OCI-LY7 (cell line): ENCODE measurements around the gene RNF150. TPM values are rescaled to one million over a fixed set of nuclear protein-coding genes. Genes with fewer than 3 reads are reported as not detected.
"Not testable (repeated sequence)": the region's sequence is repeated elsewhere in the genome, so short reads cannot be mapped to it uniquely, and the experiment has no call there.

Experiments
- BruUV-seq: library from RNA; stranded (reverse); fragments of 400-500 nt; replicated peaks from 2 replicates; lab custom pipeline; 2021; lab: Mats Ljungman, UMichigan
- CTCF ChIA-PET: fragments of 300-600 bp; sonication (Branson Sonifier 250); formaldehyde crosslinking; loops from one replicate; lab custom pipeline; 2022; ENCODE audit warnings: antibody characterized with exemption; ENCODE audit not compliant: unreplicated experiment; lab: Charles Lee
- POLR2A ChIA-PET: fragments of 300-600 bp; sonication (Branson Sonifier 250); formaldehyde crosslinking; loops from one replicate; lab custom pipeline; 2022; ENCODE audit warnings: antibody characterized with exemption; lab: Charles Lee
- DNase-seq: peaks from one replicate; pipeline ENCODE4 v3.0.0-alpha.2; 2015; ENCODE audit warnings: low spot score
- H2AFZ ChIP-seq: fragments of 200-600 bp; sonication (generic), shearing (Covaris generic); 2 replicates; pipeline ENCODE4 v1.6.1; 2014; ENCODE audit warnings: mild to moderate bottlenecking, antibody characterized with exemption, low read length, moderate library complexity
- H3K27ac ChIP-seq: fragments of 200-600 bp; sonication (generic); 2 replicates; pipeline ENCODE4 v1.5.1; 2014; ENCODE audit warnings: mixed run types, low read depth, mild to moderate bottlenecking, moderate library complexity, low read length, inconsistent platforms; ENCODE audit not compliant: poor library complexity, severe bottlenecking
- H3K36me3 ChIP-seq: fragments of 200-600 bp; sonication (generic); 2 replicates; pipeline ENCODE4 v1.6.1; 2014; ENCODE audit warnings: mild to moderate bottlenecking, antibody characterized with exemption, low read length, moderate library complexity, mixed read lengths; ENCODE audit not compliant: insufficient read depth
- H3K4me1 ChIP-seq: fragments of 200-600 bp; sonication (generic); 2 replicates; pipeline ENCODE4 v1.5.1; 2014; ENCODE audit warnings: mild to moderate bottlenecking, low read length; ENCODE audit not compliant: insufficient read depth, poor library complexity, severe bottlenecking
- H3K4me2 ChIP-seq: fragments of 200-600 bp; sonication (generic); 2 replicates; pipeline ENCODE4 v1.6.1; 2014; ENCODE audit warnings: mild to moderate bottlenecking, low read length
- H3K4me3 ChIP-seq: fragments of 200-600 bp; sonication (generic); 2 replicates; pipeline ENCODE4 v1.5.1; 2014; ENCODE audit warnings: mild to moderate bottlenecking, low read depth, low read length; ENCODE audit not compliant: poor library complexity, severe bottlenecking
- H3K79me2 ChIP-seq: fragments of 200-600 bp; sonication (generic); 2 replicates; pipeline ENCODE4 v1.6.1; 2016; ENCODE audit warnings: low read depth, mild to moderate bottlenecking, low read length, moderate library complexity, mixed read lengths; ENCODE audit not compliant: insufficient read depth
- H3K9me2 ChIP-seq: fragments of 200-600 bp; sonication (generic); 2 replicates; pipeline ENCODE4 v1.6.1; 2016; ENCODE audit warnings: mild to moderate bottlenecking, low read length, mixed read lengths; ENCODE audit not compliant: insufficient read depth
- H3K9me3 ChIP-seq: fragments of 200-600 bp; sonication (generic); 2 replicates; pipeline ENCODE4 v1.6.1; 2014; ENCODE audit warnings: mild to moderate bottlenecking, mixed run types, low read length, mixed read lengths
- H4K20me1 ChIP-seq: fragments of 200-600 bp; sonication (generic); 2 replicates; pipeline ENCODE4 v1.6.1; 2014; ENCODE audit warnings: mild to moderate bottlenecking, antibody characterized with exemption, low read length, moderate library complexity, mixed read lengths; ENCODE audit not compliant: insufficient read depth
- EZH2phosphoT487 ChIP-seq: fragments of 200-600 bp; sonication (generic); IDR thresholded peaks from 2 replicates; pipeline ENCODE4 v1.6.1; 2018; ENCODE audit warnings: low read depth, borderline replicate concordance, mild to moderate bottlenecking, mixed run types, antibody characterized with exemption, low read length, moderate library complexity, mixed read lengths
- intact Hi-C: fragments of 100-400 bp; cut with micrococcal nuclease; formaldehyde crosslinking; loops from one replicate; pipeline ENCODE4 v1.10.0; 2022; ENCODE audit not compliant: unreplicated experiment
- total RNA-seq, 2 experiments: library from RNA; depleted of rRNA in 1 of 2; stranded (reverse); fragments of >200 nt in 1 of 2; shearing (Covaris generic) in 1 of 2; gene quantifications; 2 replicates each; pipeline ENCODE4 v1.2.3, GENCODE V29; 2014 to 2022
- TF ChIP-seq, protein P1 (sequence below): fragments of 200-600 bp; sonication (generic); conservative IDR thresholded peaks from 2 replicates; pipeline ENCODE4 v1.5.1; 2014; ENCODE audit warnings: mild to moderate bottlenecking, antibody characterized with exemption, low read length, moderate library complexity, mixed read lengths

The RNF150 gene
- total RNA-seq, 2 experiments from 2014 or later: not detected

DNA sequence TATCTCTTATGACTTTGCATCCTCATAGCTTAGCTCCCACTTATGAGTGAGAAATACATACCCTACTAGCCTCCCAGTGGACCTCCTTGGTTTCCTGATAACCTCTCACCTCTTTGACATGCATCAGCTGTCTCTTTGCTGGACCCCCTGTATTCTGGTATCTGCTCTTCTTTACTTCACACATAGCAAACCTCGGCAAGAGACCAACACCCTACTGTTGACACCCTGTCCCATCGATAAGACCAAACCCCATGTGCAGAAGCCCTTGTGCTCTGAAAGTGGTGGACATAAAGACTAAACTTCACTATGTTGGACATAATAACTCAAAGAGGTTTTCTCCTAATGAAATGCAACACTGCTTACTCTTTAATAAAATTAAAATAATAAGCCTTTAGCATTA is 75.7 kb downstream of the RNF150 start:
- intact Hi-C loops: no loop called here
- no TSS peak for BruUV-seq
- Histone ChIP-seq H3K79me2 (no peaks in the 10 kb centered on the region), H3K9me2 (no peaks in the 10 kb centered on the region), H3K4me3 (no peak overlapping the region), H3K36me3 (no peaks in the 10 kb centered on the region), H4K20me1 (no peaks in the 10 kb centered on the region), H3K27ac (no peak overlapping the region), H2AFZ (no peak overlapping the region), H3K4me1 (no peaks in the 10 kb centered on the region), H3K4me2 (no peak overlapping the region), H3K9me3 (no peaks in the 10 kb centered on the region)
- TF ChIP-seq EZH2phosphoT487: no peak
- TF ChIP-seq, protein P1, sequence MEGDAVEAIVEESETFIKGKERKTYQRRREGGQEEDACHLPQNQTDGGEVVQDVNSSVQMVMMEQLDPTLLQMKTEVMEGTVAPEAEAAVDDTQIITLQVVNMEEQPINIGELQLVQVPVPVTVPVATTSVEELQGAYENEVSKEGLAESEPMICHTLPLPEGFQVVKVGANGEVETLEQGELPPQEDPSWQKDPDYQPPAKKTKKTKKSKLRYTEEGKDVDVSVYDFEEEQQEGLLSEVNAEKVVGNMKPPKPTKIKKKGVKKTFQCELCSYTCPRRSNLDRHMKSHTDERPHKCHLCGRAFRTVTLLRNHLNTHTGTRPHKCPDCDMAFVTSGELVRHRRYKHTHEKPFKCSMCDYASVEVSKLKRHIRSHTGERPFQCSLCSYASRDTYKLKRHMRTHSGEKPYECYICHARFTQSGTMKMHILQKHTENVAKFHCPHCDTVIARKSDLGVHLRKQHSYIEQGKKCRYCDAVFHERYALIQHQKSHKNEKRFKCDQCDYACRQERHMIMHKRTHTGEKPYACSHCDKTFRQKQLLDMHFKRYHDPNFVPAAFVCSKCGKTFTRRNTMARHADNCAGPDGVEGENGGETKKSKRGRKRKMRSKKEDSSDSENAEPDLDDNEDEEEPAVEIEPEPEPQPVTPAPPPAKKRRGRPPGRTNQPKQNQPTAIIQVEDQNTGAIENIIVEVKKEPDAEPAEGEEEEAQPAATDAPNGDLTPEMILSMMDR: no peak
- CTCF ChIA-PET: no interaction called here
- no peak for DNase-seq
- POLR2A ChIA-PET: interaction anchor here (0.5 to 0.8 kb wide), 4 partner anchors 9 to 1233 kb away, joined by 3 to 4 read pairs (median 4); no protein-coding TSS in a partner anchor

DNA sequence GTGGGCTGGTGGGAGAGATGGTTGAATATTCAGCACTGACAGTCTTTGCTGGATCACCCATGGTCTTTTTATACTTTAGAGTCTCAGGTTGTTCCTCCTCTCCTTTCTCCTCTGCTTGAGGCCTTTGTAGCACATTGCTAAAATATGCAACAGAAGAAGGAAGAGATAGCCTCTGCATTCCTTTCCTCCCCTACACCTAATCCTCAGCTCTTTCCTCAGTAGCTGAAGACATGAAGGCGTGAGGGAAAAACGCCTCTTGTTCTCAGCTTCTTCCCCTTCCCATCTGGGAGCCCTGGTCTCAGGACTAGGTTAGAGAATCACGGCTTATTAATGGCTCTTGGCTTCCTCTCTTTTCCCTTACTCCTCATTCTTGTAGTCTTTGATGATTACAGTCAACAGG is 76.8 kb downstream of the RNF150 start:
- no peaks in the 10 kb centered on the region for H3K79me2 ChIP-seq
- no peaks in the 10 kb centered on the region for H3K36me3 ChIP-seq
- no peak overlapping the region for H2AFZ ChIP-seq
- BruUV-seq: no TSS peak
- no peaks in the 10 kb centered on the region for H4K20me1 ChIP-seq
- intact Hi-C loops: no loop called here
- no peaks in the 10 kb centered on the region for H3K9me3 ChIP-seq
- no peak for DNase-seq
- no peak overlapping the region for H3K4me2 ChIP-seq
- CTCF ChIA-PET: no interaction called here
- no peak overlapping the region for H3K4me3 ChIP-seq
- TF ChIP-seq EZH2phosphoT487: no peak
- TF ChIP-seq, protein P1: no peak
- H3K27ac ChIP-seq: no peak overlapping the region
- no peaks in the 10 kb centered on the region for H3K9me2 ChIP-seq
- POLR2A ChIA-PET: interaction anchor here (0.6 kb wide), 1 partner anchor 355 kb away, joined by 3 read pairs; no protein-coding TSS in a partner anchor
- H3K4me1 ChIP-seq: no peaks in the 10 kb centered on the region

DNA sequence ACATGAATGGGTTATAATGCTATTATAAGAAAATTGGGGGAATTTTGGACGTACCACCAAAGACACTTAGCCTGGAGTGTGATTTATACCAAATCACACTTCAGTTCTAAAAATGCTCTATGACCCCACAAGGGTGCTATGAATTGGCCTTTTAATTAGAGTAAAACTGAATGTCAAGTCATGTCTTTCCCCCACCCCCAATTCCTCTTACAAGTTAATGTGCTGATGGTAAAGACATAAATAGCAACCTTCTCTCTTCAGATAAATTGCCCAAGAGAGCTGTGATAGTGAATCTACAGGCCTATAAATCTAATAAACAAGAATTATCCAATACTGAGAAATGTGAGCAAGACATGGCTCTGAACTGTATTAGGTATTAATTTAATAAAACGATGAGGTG is 78.8 kb downstream of the RNF150 start:
- no peaks in the 10 kb centered on the region for H3K4me1 ChIP-seq
- no peaks in the 10 kb centered on the region for H3K9me3 ChIP-seq
- H3K36me3 ChIP-seq: no peaks in the 10 kb centered on the region
- no peaks in the 10 kb centered on the region for H3K9me2 ChIP-seq
- TF ChIP-seq, protein P1: no peak
- TF ChIP-seq EZH2phosphoT487: no peak
- H2AFZ ChIP-seq: no peak overlapping the region
- no peak overlapping the region for H3K27ac ChIP-seq
- ChIA-PET CTCF (no interaction called here), POLR2A (interaction anchor here (1.2 kb wide), 1 partner anchor 12 kb away, joined by 3 read pairs; no protein-coding TSS in a partner anchor)
- intact Hi-C loops: no loop called here
- H3K4me2 ChIP-seq: no peak overlapping the region
- DNase-seq: no peak
- H3K79me2 ChIP-seq: no peaks in the 10 kb centered on the region
- no TSS peak for BruUV-seq
- H3K4me3 ChIP-seq: no peak overlapping the region
- H4K20me1 ChIP-seq: no peaks in the 10 kb centered on the region

DNA sequence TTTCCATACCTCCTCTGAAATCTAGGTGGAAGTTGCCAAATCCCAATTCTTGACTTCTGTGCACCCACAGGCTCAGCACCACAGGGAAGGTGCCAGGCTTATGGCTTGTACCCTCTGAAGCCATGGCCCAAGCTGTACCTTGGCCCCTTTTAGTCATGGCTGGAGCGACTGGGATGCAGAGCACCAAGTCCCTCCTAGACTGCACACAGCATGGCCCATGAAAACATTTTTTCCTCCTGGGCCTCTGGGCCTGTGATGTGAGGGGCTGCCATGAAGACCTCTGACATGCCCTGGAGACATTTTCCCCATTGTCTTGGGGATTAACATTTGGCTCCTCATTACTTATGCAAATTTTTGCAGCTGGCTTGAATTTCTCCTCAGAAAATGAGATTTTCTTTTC is 82.3 kb downstream of the RNF150 start:
- H3K27ac ChIP-seq, CTCF ChIA-PET, H3K9me3 ChIP-seq, H3K4me1 ChIP-seq, H2AFZ ChIP-seq, H4K20me1 ChIP-seq, H3K4me2 ChIP-seq, BruUV-seq, intact Hi-C loops, H3K9me2 ChIP-seq, H3K36me3 ChIP-seq, H3K79me2 ChIP-seq, H3K4me3 ChIP-seq, DNase-seq: not testable (repeated sequence)
- POLR2A ChIA-PET: interaction anchor here (0.8 to 1.1 kb wide), 2 partner anchors 24 to 45 kb away, joined by 5 to 6 read pairs; no protein-coding TSS in a partner anchor
